A673 (cell line): ENCODE results near the gene PHLDB2. TPM values are rescaled to one million over a fixed set of nuclear protein-coding genes. Genes with fewer than 3 reads are reported as not detected.
"Not testable (repeated sequence)": the region's sequence is repeated elsewhere in the genome, so short reads cannot be mapped to it uniquely, and the experiment has no call there.

Experiments
- BruUV-seq: library from RNA; stranded (reverse); fragments of 400-500 nt; replicated peaks from 2 replicates; lab custom pipeline; 2021; lab: Mats Ljungman, UMichigan
- CTCF ChIA-PET: fragments of 300-600 bp; sonication (Branson Sonifier 250); formaldehyde crosslinking; loops from one replicate; lab custom pipeline; 2022; ENCODE audit warnings: antibody characterized with exemption; lab: Charles Lee
- POLR2A ChIA-PET: fragments of 300-600 bp; sonication (Branson Sonifier 250); formaldehyde crosslinking; loops from one replicate; lab custom pipeline; 2022; ENCODE audit warnings: antibody characterized with exemption; ENCODE audit not compliant: low non-redundant PET; lab: Charles Lee
- DNase-seq: peaks from one replicate; pipeline ENCODE4 v3.0.0-alpha.2; 2015; ENCODE audit warnings: low spot score
- H3K27ac ChIP-seq: fragments of 200-600 bp; sonication (generic); 2 replicates; pipeline ENCODE4 v1.5.1; 2016; ENCODE audit warnings: mixed run types, low read depth, mild to moderate bottlenecking, mixed read lengths, antibody characterized with exemption, low read length; ENCODE audit not compliant: poor library complexity, severe bottlenecking
- H3K27me3 ChIP-seq: fragments of 200-600 bp; sonication (generic); replicated peaks from 2 replicates; pipeline ENCODE4 v1.6.1; 2017; ENCODE audit warnings: mixed run types, low read depth, mild to moderate bottlenecking, mixed read lengths, antibody characterized with exemption, low read length; ENCODE audit not compliant: insufficient read depth, poor library complexity
- H3K36me3 ChIP-seq: fragments of 200-600 bp; sonication (generic); 2 replicates; pipeline ENCODE4 v1.6.1; 2016; ENCODE audit warnings: mixed run types, mild to moderate bottlenecking, mixed read lengths, antibody characterized with exemption, low read length; ENCODE audit not compliant: insufficient read depth, poor library complexity, severe bottlenecking
- H3K4me1 ChIP-seq: fragments of 200-600 bp; sonication (generic); 2 replicates; pipeline ENCODE4 v1.6.1; 2017; ENCODE audit warnings: mixed run types, mild to moderate bottlenecking, mixed read lengths, antibody characterized with exemption, low read length; ENCODE audit not compliant: insufficient read depth, poor library complexity, severe bottlenecking
- H3K4me3 ChIP-seq: fragments of 200-600 bp; sonication (generic); 2 replicates; pipeline ENCODE4 v1.5.1; 2016; ENCODE audit warnings: low read depth, mixed run types, mild to moderate bottlenecking, mixed read lengths, low read length; ENCODE audit not compliant: poor library complexity, severe bottlenecking
- H3K9me3 ChIP-seq: fragments of 200-600 bp; sonication (generic); 2 replicates; pipeline ENCODE4 v1.6.1; 2016; ENCODE audit warnings: mixed run types, low read depth, mild to moderate bottlenecking, mixed read lengths, antibody characterized with exemption, low read length; ENCODE audit not compliant: poor library complexity, severe bottlenecking
- CTCF ChIP-seq: fragments of 300-800, 200-600 bp; sonication (generic); conservative IDR thresholded peaks from 2 replicates; pipeline ENCODE4 v1.5.1; 2017; ENCODE audit warnings: low read depth, mild to moderate bottlenecking, antibody characterized with exemption, low read length, moderate library complexity, mixed read lengths
- EZH2 ChIP-seq: fragments of 200-600 bp; sonication (generic); IDR thresholded peaks from 2 replicates; pipeline ENCODE4 v1.6.1; 2017; ENCODE audit warnings: borderline replicate concordance, low read depth, mild to moderate bottlenecking, mixed read lengths, antibody characterized with exemption, low read length; ENCODE audit not compliant: poor library complexity, severe bottlenecking
- intact Hi-C: fragments of 100-400 bp; cut with micrococcal nuclease; formaldehyde crosslinking; loops from one replicate; pipeline ENCODE4 v1.10.0; 2022; ENCODE audit not compliant: unreplicated experiment
- total RNA-seq: library from RNA; stranded (reverse); gene quantifications from 2 replicates; pipeline ENCODE4 v1.2.3, GENCODE V29; 2021

The PHLDB2 gene
- total RNA-seq, 1 experiment from 2014 or later = 13.1 TPM

- intact Hi-C loops = no loop called here
- BruUV-seq = no TSS peak
- H3K4me3 ChIP-seq = no peak overlapping the region
- H3K4me1 ChIP-seq = no peaks in the 10 kb centered on the region
- H3K27ac ChIP-seq = no peak overlapping the region
- H3K27me3 ChIP-seq = no peaks in the 10 kb centered on the region
- no peak for TF ChIP-seq EZH2
- ChIA-PET CTCF (no interaction called here), POLR2A (no interaction called here)
- no peaks in the 10 kb centered on the region for H3K9me3 ChIP-seq
- no peaks in the 10 kb centered on the region for H3K36me3 ChIP-seq
- DNase-seq = no peak
Observed at GRCh38 chr3:111812701-111813100, 46.4 kb upstream of the PHLDB2 start.

- BruUV-seq = no TSS peak
- intact Hi-C loops = no loop called here
- CTCF ChIA-PET = no interaction called here
- H3K4me1 ChIP-seq = no peaks in the 10 kb centered on the region
- H3K36me3 ChIP-seq = no peaks in the 10 kb centered on the region
- H3K27ac ChIP-seq = no peak overlapping the region
- H3K27me3 ChIP-seq = no peaks in the 10 kb centered on the region
- no peak for DNase-seq
- H3K4me3 ChIP-seq = no peak overlapping the region
- H3K9me3 ChIP-seq = no peaks in the 10 kb centered on the region
- POLR2A ChIA-PET = no interaction called here
- TF ChIP-seq CTCF = no peak
- TF ChIP-seq EZH2 = no peak
Observed at GRCh38 chr3:111813441-111813840, 45.6 kb upstream of the PHLDB2 start.

GRCh38 chr3:111813979-111814378 is 45.1 kb upstream of the PHLDB2 start:
- no peak overlapping the region for H3K4me3 ChIP-seq
- no peak overlapping the region for H3K27ac ChIP-seq
- no TSS peak for BruUV-seq
- intact Hi-C loops = no loop called here
- TF ChIP-seq CTCF = no peak
- no peak for TF ChIP-seq EZH2
- H3K9me3 ChIP-seq = no peaks in the 10 kb centered on the region
- ChIA-PET CTCF (no interaction called here), POLR2A (no interaction called here)
- no peak for DNase-seq
- H3K36me3 ChIP-seq = no peaks in the 10 kb centered on the region
- H3K4me1 ChIP-seq = no peaks in the 10 kb centered on the region
- H3K27me3 ChIP-seq = no peaks in the 10 kb centered on the region

- H3K4me1 ChIP-seq, H3K27me3 ChIP-seq, H3K36me3 ChIP-seq, H3K9me3 ChIP-seq, POLR2A ChIA-PET, H3K27ac ChIP-seq, H3K4me3 ChIP-seq, intact Hi-C loops, CTCF ChIA-PET, DNase-seq, BruUV-seq: not testable (repeated sequence)
Observed at GRCh38 chr3:111816771-111817170, 42.3 kb upstream of the PHLDB2 start.
